HL-60 (cell line): ENCODE measurements around the gene TRIM67.

Experiments used
- GABPA ChIP-seq: IDR thresholded peaks from 2 replicates; pipeline ENCODE4 v1.6.1; 2012; ENCODE audit warnings: low read depth
- POLR2AphosphoS5 ChIP-seq: IDR thresholded peaks from 2 replicates; pipeline ENCODE4 v1.6.1; 2012; ENCODE audit warnings: low read depth
- SPI1 ChIP-seq: IDR thresholded peaks from 2 replicates; pipeline ENCODE4 v1.6.1; 2012; ENCODE audit warnings: low read depth, mild to moderate bottlenecking, borderline replicate concordance
- TF ChIP-seq, protein P1 (sequence below): IDR thresholded peaks from one replicate; pipeline ENCODE4 v1.5.1; 2011; ENCODE audit warnings: low read length, control low read depth, inconsistent platforms; ENCODE audit not compliant: insufficient read depth
- TF ChIP-seq, protein P2 (sequence below): IDR thresholded peaks from 2 replicates; pipeline ENCODE4 v1.6.1; 2012; ENCODE audit warnings: low read depth; ENCODE audit not compliant: insufficient replicate concordance

DNA sequence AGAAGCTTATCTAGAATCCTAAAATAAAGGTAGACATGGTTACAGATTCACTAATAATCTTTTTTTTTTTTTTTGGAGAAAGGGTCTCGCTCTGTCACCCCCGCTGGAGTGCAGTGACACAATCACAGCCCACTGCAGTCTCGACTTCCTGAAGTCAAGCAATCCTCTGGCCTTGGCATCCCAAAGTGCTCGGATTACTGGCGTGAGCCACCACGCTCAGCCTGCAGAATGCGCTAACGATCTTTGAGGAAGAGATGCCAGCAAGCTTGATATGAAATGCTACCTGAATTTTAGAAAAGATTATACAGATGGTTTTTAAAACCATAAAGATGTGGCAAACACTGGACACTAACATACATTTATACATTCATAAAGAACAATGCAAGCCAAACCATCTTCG lies 75.1 kb downstream of the TRIM67 start:
- TF ChIP-seq, protein P1, sequence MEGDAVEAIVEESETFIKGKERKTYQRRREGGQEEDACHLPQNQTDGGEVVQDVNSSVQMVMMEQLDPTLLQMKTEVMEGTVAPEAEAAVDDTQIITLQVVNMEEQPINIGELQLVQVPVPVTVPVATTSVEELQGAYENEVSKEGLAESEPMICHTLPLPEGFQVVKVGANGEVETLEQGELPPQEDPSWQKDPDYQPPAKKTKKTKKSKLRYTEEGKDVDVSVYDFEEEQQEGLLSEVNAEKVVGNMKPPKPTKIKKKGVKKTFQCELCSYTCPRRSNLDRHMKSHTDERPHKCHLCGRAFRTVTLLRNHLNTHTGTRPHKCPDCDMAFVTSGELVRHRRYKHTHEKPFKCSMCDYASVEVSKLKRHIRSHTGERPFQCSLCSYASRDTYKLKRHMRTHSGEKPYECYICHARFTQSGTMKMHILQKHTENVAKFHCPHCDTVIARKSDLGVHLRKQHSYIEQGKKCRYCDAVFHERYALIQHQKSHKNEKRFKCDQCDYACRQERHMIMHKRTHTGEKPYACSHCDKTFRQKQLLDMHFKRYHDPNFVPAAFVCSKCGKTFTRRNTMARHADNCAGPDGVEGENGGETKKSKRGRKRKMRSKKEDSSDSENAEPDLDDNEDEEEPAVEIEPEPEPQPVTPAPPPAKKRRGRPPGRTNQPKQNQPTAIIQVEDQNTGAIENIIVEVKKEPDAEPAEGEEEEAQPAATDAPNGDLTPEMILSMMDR, result no peak
- TF ChIP-seq POLR2AphosphoS5 (no peak), SPI1 (no peak), GABPA (no peak)
- TF ChIP-seq, protein P2, sequence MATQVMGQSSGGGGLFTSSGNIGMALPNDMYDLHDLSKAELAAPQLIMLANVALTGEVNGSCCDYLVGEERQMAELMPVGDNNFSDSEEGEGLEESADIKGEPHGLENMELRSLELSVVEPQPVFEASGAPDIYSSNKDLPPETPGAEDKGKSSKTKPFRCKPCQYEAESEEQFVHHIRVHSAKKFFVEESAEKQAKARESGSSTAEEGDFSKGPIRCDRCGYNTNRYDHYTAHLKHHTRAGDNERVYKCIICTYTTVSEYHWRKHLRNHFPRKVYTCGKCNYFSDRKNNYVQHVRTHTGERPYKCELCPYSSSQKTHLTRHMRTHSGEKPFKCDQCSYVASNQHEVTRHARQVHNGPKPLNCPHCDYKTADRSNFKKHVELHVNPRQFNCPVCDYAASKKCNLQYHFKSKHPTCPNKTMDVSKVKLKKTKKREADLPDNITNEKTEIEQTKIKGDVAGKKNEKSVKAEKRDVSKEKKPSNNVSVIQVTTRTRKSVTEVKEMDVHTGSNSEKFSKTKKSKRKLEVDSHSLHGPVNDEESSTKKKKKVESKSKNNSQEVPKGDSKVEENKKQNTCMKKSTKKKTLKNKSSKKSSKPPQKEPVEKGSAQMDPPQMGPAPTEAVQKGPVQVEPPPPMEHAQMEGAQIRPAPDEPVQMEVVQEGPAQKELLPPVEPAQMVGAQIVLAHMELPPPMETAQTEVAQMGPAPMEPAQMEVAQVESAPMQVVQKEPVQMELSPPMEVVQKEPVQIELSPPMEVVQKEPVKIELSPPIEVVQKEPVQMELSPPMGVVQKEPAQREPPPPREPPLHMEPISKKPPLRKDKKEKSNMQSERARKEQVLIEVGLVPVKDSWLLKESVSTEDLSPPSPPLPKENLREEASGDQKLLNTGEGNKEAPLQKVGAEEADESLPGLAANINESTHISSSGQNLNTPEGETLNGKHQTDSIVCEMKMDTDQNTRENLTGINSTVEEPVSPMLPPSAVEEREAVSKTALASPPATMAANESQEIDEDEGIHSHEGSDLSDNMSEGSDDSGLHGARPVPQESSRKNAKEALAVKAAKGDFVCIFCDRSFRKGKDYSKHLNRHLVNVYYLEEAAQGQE, result no peak
